ENCODE measurements around the gene HIF3A. TPM values are rescaled to one million over a fixed set of nuclear protein-coding genes. Genes with fewer than 3 reads are reported as not detected.

HIF3A gene
- total and polyA plus RNA-seq, 2 donors (not counting 3 experiments of a cell fraction or from before 2014, with no cell fraction given): 8.1 to 8.5 TPM

DNA sequence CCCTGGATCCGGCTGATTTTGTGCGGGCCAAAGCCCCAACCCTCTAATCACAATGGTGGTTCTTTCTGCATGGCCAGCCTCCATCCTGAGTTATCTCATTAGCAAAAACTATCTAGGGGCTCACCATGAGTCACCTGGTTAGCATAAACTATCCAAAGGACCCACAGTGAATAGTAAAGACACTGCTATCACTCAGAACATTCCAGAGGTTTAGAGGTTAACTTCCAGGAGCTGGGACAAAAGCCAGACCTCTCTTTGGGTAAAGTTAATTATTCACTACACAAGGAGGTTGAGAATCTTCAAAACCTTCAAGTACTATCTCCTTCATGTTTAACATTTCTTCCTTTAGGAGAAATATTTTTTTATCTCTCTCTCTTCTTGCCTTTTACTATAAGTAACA is 31.2 kb downstream of the HIF3A start:
- H3K27me3 ChIP-seq (ENCODE audit: control insufficient read depth in 2 of 2, insufficient read depth in 2 of 2, low read length in 2 of 2): no peaks in the 10 kb centered on the region
- no peaks in the 10 kb centered on the region for H3K4me1 ChIP-seq (ENCODE audit: control insufficient read depth, extremely low read depth, insufficient read depth, low read length)
- TF ChIP-seq, protein P1, sequence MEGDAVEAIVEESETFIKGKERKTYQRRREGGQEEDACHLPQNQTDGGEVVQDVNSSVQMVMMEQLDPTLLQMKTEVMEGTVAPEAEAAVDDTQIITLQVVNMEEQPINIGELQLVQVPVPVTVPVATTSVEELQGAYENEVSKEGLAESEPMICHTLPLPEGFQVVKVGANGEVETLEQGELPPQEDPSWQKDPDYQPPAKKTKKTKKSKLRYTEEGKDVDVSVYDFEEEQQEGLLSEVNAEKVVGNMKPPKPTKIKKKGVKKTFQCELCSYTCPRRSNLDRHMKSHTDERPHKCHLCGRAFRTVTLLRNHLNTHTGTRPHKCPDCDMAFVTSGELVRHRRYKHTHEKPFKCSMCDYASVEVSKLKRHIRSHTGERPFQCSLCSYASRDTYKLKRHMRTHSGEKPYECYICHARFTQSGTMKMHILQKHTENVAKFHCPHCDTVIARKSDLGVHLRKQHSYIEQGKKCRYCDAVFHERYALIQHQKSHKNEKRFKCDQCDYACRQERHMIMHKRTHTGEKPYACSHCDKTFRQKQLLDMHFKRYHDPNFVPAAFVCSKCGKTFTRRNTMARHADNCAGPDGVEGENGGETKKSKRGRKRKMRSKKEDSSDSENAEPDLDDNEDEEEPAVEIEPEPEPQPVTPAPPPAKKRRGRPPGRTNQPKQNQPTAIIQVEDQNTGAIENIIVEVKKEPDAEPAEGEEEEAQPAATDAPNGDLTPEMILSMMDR (IDR thresholded peaks at IDR 0.05; ENCODE audit: extremely low read depth in 1 of 2, insufficient read depth in 1 of 2, low read depth in 1 of 2, low read length in 2 of 2): no peak
- TF ChIP-seq EZH2 (IDR thresholded peaks at IDR 0.05; ENCODE audit: borderline replicate concordance, low read depth, low read length, severe bottlenecking): no peak
- no peak for TF ChIP-seq JUN (IDR thresholded peaks at IDR 0.05; ENCODE audit: borderline replicate concordance, insufficient read depth, insufficient read length, low read depth)
- no peak for TF ChIP-seq POLR2A (IDR thresholded peaks at IDR 0.05; ENCODE audit: low read depth, low read length)
- TF ChIP-seq, protein P2, sequence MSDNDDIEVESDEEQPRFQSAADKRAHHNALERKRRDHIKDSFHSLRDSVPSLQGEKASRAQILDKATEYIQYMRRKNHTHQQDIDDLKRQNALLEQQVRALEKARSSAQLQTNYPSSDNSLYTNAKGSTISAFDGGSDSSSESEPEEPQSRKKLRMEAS (IDR thresholded peaks at IDR 0.05; ENCODE audit: insufficient read depth, insufficient read length): no peak
- no peak for TF ChIP-seq FOS (IDR thresholded peaks at IDR 0.05; ENCODE audit: borderline replicate concordance, insufficient read depth, low read length)
- no peak for TF ChIP-seq MYC (IDR thresholded peaks at IDR 0.05; ENCODE audit: low read depth, low read length)
- no peak for TF ChIP-seq POLR2AphosphoS5 (IDR thresholded peaks at IDR 0.05; ENCODE audit: insufficient read depth, low read depth, low read length)
- no peak for TF ChIP-seq GATA2 (IDR thresholded peaks at IDR 0.05; ENCODE audit: insufficient read depth, insufficient read length, low read depth, low read length)
- dilution Hi-C loops (cut with MboI; ENCODE audit: extremely low pct_ligation_motif_present, low sequenced_read_pairs): no loop called here
- intact Hi-C loops (cut with micrococcal nuclease): no loop called here
- H3K27ac ChIP-seq (ENCODE audit: insufficient read depth, low read depth, low read length): no peak overlapping the region
- H3K79me2 ChIP-seq (ENCODE audit: control insufficient read depth, insufficient read depth, low read length): no peaks in the 10 kb centered on the region
- H3K9ac ChIP-seq (replicated peaks; ENCODE audit: extremely low read depth, insufficient read depth, low read length): no peak overlapping the region
- no peak overlapping the region for H3K4me3 ChIP-seq (replicated peaks in 1 of 3; ENCODE audit: insufficient read depth in 1 of 3, low read depth in 1 of 3, low read length in 3 of 3)
- POLR2A ChIA-PET: no interaction called here
- FAIRE-seq (no peak), DNase-seq (ENCODE audit: low read depth, low spot score) (no peak)
- CTCF ChIA-PET: no interaction called here
- H4K20me1 ChIP-seq (replicated peaks; ENCODE audit: control insufficient read depth, extremely low read depth, insufficient read depth, low read length): no peaks in the 10 kb centered on the region
- H2AFZ ChIP-seq (ENCODE audit: low read depth, low read length): no peak overlapping the region
- peaks cover 0 to 11% of the 10 kb centered on the region in 2 experiments for H3K36me3 ChIP-seq (ENCODE audit: control insufficient read depth in 2 of 2, extremely low read depth in 1 of 2, insufficient read depth in 2 of 2, low read length in 2 of 2)
- no peak overlapping the region for H3K4me2 ChIP-seq (ENCODE audit: insufficient read depth, low read length)
- no TSS peak for BruUV-seq (replicated peaks)
- no peaks in the 10 kb centered on the region for H3K9me3 ChIP-seq (replicated peaks; ENCODE audit: control insufficient read depth, insufficient read depth, low read length)
- no peaks in the 10 kb centered on the region for H3K9me1 ChIP-seq (replicated peaks; ENCODE audit: control insufficient read depth, extremely low read depth, insufficient read depth, low read length)
